ENCODE data around the gene PIK3CD. TPM values are rescaled to one million over a fixed set of nuclear protein-coding genes. Genes with fewer than 3 reads are reported as not detected.

Gene PIK3CD
- total and polyA plus RNA-seq, 8 donors = 2.8 to 74.1 (median 5.4) TPM

DNA sequence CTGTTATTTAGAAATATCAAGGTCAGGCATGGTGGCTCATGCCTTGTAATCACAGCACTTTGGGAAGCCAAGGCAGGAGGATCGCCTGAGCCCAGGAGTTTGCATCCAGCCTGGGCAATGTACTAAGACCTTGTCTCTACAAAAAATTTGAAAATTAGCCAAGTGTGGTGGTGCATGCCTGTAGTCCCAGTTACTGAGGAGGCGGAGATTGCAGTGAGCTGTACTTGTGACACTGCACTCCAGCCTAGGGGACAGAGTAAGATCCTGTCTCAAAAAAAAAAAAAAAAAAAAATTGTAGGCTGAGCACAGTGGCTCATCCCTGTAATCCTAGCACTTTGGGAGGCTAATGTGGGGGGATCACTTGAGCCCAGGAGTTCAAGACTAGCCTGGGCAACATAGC lies 45.3 kb downstream of the PIK3CD start:
- no peak overlapping the region for H3K27ac ChIP-seq
- peaks cover 0 to 16% (median 11%) of the 10 kb centered on the region in 4 donors for H3K36me3 ChIP-seq
- WGBS, 5 donors = 83 to 98% (median 94%) methylated on average over 2 of the region's 2 CpGs
- TF ChIP-seq, protein P1, sequence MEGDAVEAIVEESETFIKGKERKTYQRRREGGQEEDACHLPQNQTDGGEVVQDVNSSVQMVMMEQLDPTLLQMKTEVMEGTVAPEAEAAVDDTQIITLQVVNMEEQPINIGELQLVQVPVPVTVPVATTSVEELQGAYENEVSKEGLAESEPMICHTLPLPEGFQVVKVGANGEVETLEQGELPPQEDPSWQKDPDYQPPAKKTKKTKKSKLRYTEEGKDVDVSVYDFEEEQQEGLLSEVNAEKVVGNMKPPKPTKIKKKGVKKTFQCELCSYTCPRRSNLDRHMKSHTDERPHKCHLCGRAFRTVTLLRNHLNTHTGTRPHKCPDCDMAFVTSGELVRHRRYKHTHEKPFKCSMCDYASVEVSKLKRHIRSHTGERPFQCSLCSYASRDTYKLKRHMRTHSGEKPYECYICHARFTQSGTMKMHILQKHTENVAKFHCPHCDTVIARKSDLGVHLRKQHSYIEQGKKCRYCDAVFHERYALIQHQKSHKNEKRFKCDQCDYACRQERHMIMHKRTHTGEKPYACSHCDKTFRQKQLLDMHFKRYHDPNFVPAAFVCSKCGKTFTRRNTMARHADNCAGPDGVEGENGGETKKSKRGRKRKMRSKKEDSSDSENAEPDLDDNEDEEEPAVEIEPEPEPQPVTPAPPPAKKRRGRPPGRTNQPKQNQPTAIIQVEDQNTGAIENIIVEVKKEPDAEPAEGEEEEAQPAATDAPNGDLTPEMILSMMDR (IDR thresholded peaks at IDR 0.05) = no peak
- no peak for TF ChIP-seq POLR2A (IDR thresholded peaks at IDR 0.05)
- no peak for TF ChIP-seq EP300 (IDR thresholded peaks at IDR 0.05)
- no peak for TF ChIP-seq POLR2AphosphoS5 (IDR thresholded peaks at IDR 0.05)
- DNase-seq = no peak
- no peaks in the 10 kb centered on the region for H3K27me3 ChIP-seq
- intact Hi-C loops (cut with DNase I; ENCODE audit: low total_unique reads) = no loop called here
- no peak overlapping the region for H3K4me3 ChIP-seq
- H3K9me3 ChIP-seq = no peaks in the 10 kb centered on the region
- no peaks in the 10 kb centered on the region for H3K4me1 ChIP-seq

DNA sequence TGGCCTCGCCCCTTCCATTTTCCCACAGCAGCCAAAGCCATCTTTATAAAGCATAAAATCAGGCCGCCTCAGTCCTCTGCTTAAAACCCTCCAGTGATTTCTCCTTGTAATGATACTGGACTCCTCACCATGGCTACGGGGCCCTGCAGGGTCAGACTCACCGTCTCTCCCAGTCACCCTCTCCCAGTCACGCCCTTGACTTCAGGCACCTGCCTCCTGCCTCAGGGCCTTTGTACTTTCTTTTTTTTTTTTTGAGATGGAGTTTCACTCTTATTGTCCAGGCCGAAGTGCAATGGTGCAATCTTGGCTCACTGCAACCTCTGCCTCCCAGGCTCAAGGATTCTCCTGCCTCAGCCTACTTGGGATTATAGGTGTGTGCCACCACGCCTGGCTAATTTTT lies 47.8 kb downstream of the PIK3CD start:
- intact Hi-C loops (cut with DNase I; ENCODE audit: low total_unique reads) = no loop called here

DNA sequence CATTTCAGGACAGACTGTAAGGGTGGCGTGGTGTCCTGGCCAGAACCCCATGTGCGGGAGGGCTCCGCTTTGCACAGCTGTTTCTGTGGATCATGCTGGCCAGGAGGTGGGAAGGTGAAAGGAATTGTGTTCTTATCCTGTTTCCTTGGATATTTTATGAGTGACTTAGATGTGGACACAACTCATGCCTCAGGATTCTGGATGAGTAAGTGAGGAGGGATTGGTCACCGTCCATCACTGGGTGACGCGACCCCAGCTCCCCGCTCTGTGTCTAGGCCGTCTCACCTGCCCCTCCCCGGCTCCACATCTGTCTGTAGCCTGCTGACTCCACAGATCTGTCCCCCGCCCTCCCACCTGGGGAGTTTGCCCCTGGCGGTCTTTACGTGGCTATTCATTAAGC lies 48.8 kb downstream of the PIK3CD start:
- TF ChIP-seq POLR2A (IDR thresholded peaks at IDR 0.05) (no peak), EP300 (IDR thresholded peaks at IDR 0.05) (no peak), POLR2AphosphoS5 (IDR thresholded peaks at IDR 0.05) (no peak)
- TF ChIP-seq, protein P1 (IDR thresholded peaks at IDR 0.05) = no peak
- H3K4me3 ChIP-seq = no peak overlapping the region
- no peaks in the 10 kb centered on the region for H3K27me3 ChIP-seq
- intact Hi-C loops (cut with DNase I; ENCODE audit: low total_unique reads) = no loop called here
- no peak overlapping the region for H3K27ac ChIP-seq
- no peaks in the 10 kb centered on the region for H3K9me3 ChIP-seq
- H3K36me3 ChIP-seq = peaks cover 0 to 9% (median 7%) of the 10 kb centered on the region in 4 donors
- H3K4me1 ChIP-seq = peaks cover 0 to 21% (median 0%) of the 10 kb centered on the region in 4 donors
- no peak for DNase-seq
- 84 to 88% (median 86%) methylated on average over 9 to 12 of the region's 12 CpGs for WGBS, 5 donors

More for the DNA sequence above, 47.8 kb downstream of the PIK3CD start:
- no peak for DNase-seq
- Histone ChIP-seq H3K27ac (no peak overlapping the region), H3K27me3 (no peaks in the 10 kb centered on the region), H3K36me3 (peaks cover 0 to 10% (median 8%) of the 10 kb centered on the region in 4 donors), H3K4me1 (peaks cover 0 to 13% (median 0%) of the 10 kb centered on the region in 4 donors), H3K9me3 (no peaks in the 10 kb centered on the region), H3K4me3 (no peak overlapping the region)
- 75 to 89% (median 87%) methylated on average over 7 of the region's 7 CpGs for WGBS, 5 donors
- TF ChIP-seq POLR2A (IDR thresholded peaks at IDR 0.05) (no peak), POLR2AphosphoS5 (IDR thresholded peaks at IDR 0.05) (no peak), EP300 (IDR thresholded peaks at IDR 0.05) (no peak)
- TF ChIP-seq, protein P1 (IDR thresholded peaks at IDR 0.05) = no peak

DNA sequence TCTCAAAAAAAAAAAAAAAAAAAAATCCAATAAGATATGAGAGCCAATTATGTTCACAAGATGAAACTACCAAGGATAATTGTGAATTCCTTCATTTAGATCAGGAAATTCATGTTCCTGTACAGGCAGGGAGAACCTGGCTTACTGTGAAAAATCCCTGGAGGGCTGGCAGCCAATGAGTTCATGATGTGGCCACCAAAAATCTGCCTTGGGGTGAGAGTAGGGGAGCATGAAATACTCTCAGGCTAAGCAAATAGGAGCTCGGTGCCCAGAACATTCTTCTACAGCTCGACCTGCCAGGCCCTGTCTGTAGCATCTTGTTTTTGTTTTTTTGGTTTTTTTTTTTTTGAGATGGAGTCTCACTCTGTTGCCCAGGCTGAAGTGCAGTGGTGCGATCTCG lies 50.1 kb downstream of the PIK3CD start:
- WGBS, 5 donors = 77 to 86% (median 83%) methylated on average over 4 of the region's 4 CpGs
- no peaks in the 10 kb centered on the region for H3K27me3 ChIP-seq
- no peaks in the 10 kb centered on the region for H3K9me3 ChIP-seq
- no peak overlapping the region for H3K27ac ChIP-seq
- H3K4me3 ChIP-seq = no peak overlapping the region
- peaks cover 0 to 7% (median 5%) of the 10 kb centered on the region in 4 donors for H3K36me3 ChIP-seq
- no peak for TF ChIP-seq EP300 (IDR thresholded peaks at IDR 0.05)
- no peak for TF ChIP-seq POLR2AphosphoS5 (IDR thresholded peaks at IDR 0.05)
- TF ChIP-seq POLR2A (IDR thresholded peaks at IDR 0.05) = no peak
- TF ChIP-seq, protein P1 (IDR thresholded peaks at IDR 0.05) = no peak
- peaks cover 0 to 22% (median 0%) of the 10 kb centered on the region in 4 donors for H3K4me1 ChIP-seq
- intact Hi-C loops (cut with DNase I; ENCODE audit: low total_unique reads) = no loop called here
- no peak for DNase-seq
